ENCODE data around the gene IL17RD. TPM values are rescaled to one million over a fixed set of nuclear protein-coding genes. Genes with fewer than 3 reads are reported as not detected.

The IL17RD gene
- total and polyA plus RNA-seq, 2 of the 13 experiments (the other 11 are each of a cell fraction or from before 2014, with no cell fraction given): 0.28 to 0.31 TPM

GRCh38 chr3:57074135-57074534, 91.0 kb downstream of the IL17RD start:
- no peak overlapping the region for H3K9ac ChIP-seq (ENCODE audit: insufficient read depth, low read depth, low read length)
- no peaks in the 10 kb centered on the region for H3K9me3 ChIP-seq (ENCODE audit: low read length)
- H3K79me2 ChIP-seq (ENCODE audit: insufficient read depth, low read length): peaks cover 10% of the 10 kb centered on the region
- no peaks in the 10 kb centered on the region; a peak in 1 of 5 replicates for H3K27me3 ChIP-seq (ENCODE audit: control insufficient read depth in 1 of 2, insufficient read depth in 2 of 2, low read length in 2 of 2)
- WGBS (ENCODE audit: low lambda C conversion rate): 98% methylated on average over 4 of the region's 4 CpGs
- CTCF ChIA-PET (ENCODE audit: low intra/inter-chr PET ratio, low total read pairs): no interaction called here
- no peak for DNase-seq (ENCODE audit: low spot score)
- H3K27ac ChIP-seq (ENCODE audit: extremely low read length, insufficient read depth, low read length): no peak overlapping the region
- no peak overlapping the region for H3K4me2 ChIP-seq (ENCODE audit: low read depth, low read length)
- intact Hi-C loops (cut with micrococcal nuclease; ENCODE audit: unreplicated experiment): no loop called here
- H2AFZ ChIP-seq (ENCODE audit: low read length): no peak overlapping the region
- no peak for FAIRE-seq
- POLR2A ChIA-PET: no interaction called here
- BruUV-seq (replicated peaks): no TSS peak
- no peaks in the 10 kb centered on the region; a peak in 2 of 5 replicates for H3K36me3 ChIP-seq (replicated peaks in 1 of 2; ENCODE audit: control insufficient read depth in 1 of 2, insufficient read depth in 2 of 2, low read length in 2 of 2)
- no peak for ATAC-seq
- no peak overlapping the region for H3K4me3 ChIP-seq (replicated peaks in 1 of 3; ENCODE audit: insufficient read depth in 1 of 3, low read depth in 2 of 3, low read length in 3 of 3)
- in situ Hi-C loops (cut with HindIII; ENCODE audit: extremely low pct_ligation_motif_present, low pct_unique_long_range_greater_than_20kb): no loop called here
- peaks cover 24% of the 10 kb centered on the region for H3K4me1 ChIP-seq (ENCODE audit: insufficient read depth, low read length)
- H4K20me1 ChIP-seq (ENCODE audit: insufficient read depth, low read length): no peaks in the 10 kb centered on the region
- TF ChIP-seq, protein P1, sequence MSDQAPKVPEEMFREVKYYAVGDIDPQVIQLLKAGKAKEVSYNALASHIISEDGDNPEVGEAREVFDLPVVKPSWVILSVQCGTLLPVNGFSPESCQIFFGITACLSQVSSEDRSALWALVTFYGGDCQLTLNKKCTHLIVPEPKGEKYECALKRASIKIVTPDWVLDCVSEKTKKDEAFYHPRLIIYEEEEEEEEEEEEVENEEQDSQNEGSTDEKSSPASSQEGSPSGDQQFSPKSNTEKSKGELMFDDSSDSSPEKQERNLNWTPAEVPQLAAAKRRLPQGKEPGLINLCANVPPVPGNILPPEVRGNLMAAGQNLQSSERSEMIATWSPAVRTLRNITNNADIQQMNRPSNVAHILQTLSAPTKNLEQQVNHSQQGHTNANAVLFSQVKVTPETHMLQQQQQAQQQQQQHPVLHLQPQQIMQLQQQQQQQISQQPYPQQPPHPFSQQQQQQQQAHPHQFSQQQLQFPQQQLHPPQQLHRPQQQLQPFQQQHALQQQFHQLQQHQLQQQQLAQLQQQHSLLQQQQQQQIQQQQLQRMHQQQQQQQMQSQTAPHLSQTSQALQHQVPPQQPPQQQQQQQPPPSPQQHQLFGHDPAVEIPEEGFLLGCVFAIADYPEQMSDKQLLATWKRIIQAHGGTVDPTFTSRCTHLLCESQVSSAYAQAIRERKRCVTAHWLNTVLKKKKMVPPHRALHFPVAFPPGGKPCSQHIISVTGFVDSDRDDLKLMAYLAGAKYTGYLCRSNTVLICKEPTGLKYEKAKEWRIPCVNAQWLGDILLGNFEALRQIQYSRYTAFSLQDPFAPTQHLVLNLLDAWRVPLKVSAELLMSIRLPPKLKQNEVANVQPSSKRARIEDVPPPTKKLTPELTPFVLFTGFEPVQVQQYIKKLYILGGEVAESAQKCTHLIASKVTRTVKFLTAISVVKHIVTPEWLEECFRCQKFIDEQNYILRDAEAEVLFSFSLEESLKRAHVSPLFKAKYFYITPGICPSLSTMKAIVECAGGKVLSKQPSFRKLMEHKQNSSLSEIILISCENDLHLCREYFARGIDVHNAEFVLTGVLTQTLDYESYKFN (CRISPR knock-in tag; conservative IDR thresholded peaks at IDR 0.05): no peak
- TF ChIP-seq ZNF484 (CRISPR knock-in tag; IDR thresholded peaks at IDR 0.05; ENCODE audit: borderline replicate concordance, low read depth) (no peak), MBNL3 (CRISPR knock-in tag; conservative IDR thresholded peaks at IDR 0.05) (no peak), RFX5 (IDR thresholded peaks at IDR 0.05; ENCODE audit: low read depth, low read length) (no peak), ELF1 (CRISPR knock-in tag; IDR thresholded peaks at IDR 0.05) (no peak), NBN (conservative IDR thresholded peaks at IDR 0.05) (no peak), PCBP1 (IDR thresholded peaks at IDR 0.05; ENCODE audit: borderline replicate concordance, low read depth, low read length) (no peak), GATA4 (IDR thresholded peaks at IDR 0.05; ENCODE audit: borderline replicate concordance, low read depth) (no peak), MATR3 (CRISPR knock-in tag; IDR thresholded peaks at IDR 0.05) (no peak), ZBTB8A (CRISPR knock-in tag; IDR thresholded peaks at IDR 0.05; ENCODE audit: borderline replicate concordance, low read depth) (no peak), ZNF124 (CRISPR knock-in tag; IDR thresholded peaks at IDR 0.05) (no peak), FOXM1 (CRISPR knock-in tag; IDR thresholded peaks at IDR 0.05) (no peak), ZNF44 (CRISPR knock-in tag; IDR thresholded peaks at IDR 0.05) (no peak), NR1H2 (CRISPR knock-in tag; IDR thresholded peaks at IDR 0.05; ENCODE audit: borderline replicate concordance, low read depth) (no peak)
- TF ChIP-seq, protein P2, sequence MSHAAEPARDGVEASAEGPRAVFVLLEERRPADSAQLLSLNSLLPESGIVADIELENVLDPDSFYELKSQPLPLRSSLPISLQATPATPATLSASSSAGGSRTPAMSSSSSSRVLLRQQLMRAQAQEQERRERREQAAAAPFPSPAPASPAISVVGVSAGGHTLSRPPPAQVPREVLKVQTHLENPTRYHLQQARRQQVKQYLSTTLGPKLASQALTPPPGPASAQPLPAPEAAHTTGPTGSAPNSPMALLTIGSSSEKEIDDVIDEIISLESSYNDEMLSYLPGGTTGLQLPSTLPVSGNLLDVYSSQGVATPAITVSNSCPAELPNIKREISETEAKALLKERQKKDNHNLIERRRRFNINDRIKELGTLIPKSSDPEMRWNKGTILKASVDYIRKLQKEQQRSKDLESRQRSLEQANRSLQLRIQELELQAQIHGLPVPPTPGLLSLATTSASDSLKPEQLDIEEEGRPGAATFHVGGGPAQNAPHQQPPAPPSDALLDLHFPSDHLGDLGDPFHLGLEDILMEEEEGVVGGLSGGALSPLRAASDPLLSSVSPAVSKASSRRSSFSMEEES (CRISPR knock-in tag; IDR thresholded peaks at IDR 0.05): no peak

All from HepG2 (cell line).